Measurements from ENCODE around the gene MPHOSPH9.

DNA sequence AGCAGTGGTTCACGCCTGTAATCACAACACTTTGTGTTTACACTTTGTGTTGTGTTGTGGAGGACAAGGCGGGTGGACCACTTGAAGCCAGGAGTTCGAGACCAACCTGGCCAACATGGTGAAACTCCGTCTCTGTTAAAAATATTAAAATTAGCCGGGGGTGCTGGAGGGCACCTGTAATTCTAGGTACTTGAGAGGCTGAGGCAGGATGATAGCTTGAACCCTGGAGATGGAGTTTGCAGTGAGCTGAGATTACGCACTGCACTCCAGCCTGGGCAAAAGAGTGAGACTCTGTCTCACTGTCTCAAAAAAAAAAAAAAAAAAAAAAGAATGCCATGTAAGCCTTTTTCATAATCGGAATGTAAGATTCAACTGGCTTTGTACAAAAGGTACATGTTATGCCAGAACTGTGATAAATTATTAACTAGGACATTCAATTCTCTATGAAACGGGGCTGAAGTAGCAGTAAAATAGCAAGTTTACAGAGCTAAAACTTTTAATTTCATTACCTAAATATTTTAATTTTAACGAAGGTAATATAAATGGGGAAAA lies 68.2 kb downstream of the MPHOSPH9 start:
- TF ChIP-seq, protein P1, sequence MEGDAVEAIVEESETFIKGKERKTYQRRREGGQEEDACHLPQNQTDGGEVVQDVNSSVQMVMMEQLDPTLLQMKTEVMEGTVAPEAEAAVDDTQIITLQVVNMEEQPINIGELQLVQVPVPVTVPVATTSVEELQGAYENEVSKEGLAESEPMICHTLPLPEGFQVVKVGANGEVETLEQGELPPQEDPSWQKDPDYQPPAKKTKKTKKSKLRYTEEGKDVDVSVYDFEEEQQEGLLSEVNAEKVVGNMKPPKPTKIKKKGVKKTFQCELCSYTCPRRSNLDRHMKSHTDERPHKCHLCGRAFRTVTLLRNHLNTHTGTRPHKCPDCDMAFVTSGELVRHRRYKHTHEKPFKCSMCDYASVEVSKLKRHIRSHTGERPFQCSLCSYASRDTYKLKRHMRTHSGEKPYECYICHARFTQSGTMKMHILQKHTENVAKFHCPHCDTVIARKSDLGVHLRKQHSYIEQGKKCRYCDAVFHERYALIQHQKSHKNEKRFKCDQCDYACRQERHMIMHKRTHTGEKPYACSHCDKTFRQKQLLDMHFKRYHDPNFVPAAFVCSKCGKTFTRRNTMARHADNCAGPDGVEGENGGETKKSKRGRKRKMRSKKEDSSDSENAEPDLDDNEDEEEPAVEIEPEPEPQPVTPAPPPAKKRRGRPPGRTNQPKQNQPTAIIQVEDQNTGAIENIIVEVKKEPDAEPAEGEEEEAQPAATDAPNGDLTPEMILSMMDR (IDR thresholded peaks at IDR 0.05; ENCODE audit: extremely low read depth in 1 of 2, insufficient read depth in 1 of 2, low read depth in 1 of 2, low read length in 2 of 2): no peak
- no peak for TF ChIP-seq POLR2AphosphoS5 (IDR thresholded peaks at IDR 0.05; ENCODE audit: insufficient read depth, low read depth, low read length)
- TF ChIP-seq EZH2 (IDR thresholded peaks at IDR 0.05; ENCODE audit: borderline replicate concordance, low read depth, low read length, severe bottlenecking): no peak
- no peak for TF ChIP-seq MAX (IDR thresholded peaks at IDR 0.05; ENCODE audit: insufficient read depth, insufficient read length)
- TF ChIP-seq POLR2A (IDR thresholded peaks at IDR 0.05; ENCODE audit: low read depth, low read length): no peak
- TF ChIP-seq MYC (IDR thresholded peaks at IDR 0.05; ENCODE audit: low read depth, low read length): no peak
